Stimulated activated CD8-positive, alpha-beta memory T cell treated with anti-CD3 and anti-CD28 coated beads, Interleukin-2, amount 100 ng/mL, for 1 hour (primary cell): ENCODE measurements around the gene PEX13.
"Not testable (repeated sequence)": the region's sequence is repeated elsewhere in the genome, so short reads cannot be mapped to it uniquely, and the experiment has no call there.

Experiments used
- DNase-seq, 2 donors: peaks; one replicate each; pipeline ENCODE4 v3.0.0-alpha.2; 2020; ENCODE audit warnings: low read depth in 2 of 2

The PEX13 gene

GRCh38 chr2:61009355-61009754 is 8.2 kb upstream of the PEX13 start:
- no peak for DNase-seq

- DNase-seq, result no peak
These were observed 5.8 kb upstream of the PEX13 start for GRCh38 chr2:61011678-61012077.

GRCh38 chr2:61012303-61012702 is 5.2 kb upstream of the PEX13 start:
- not testable (repeated sequence) for DNase-seq

GRCh38 chr2:61013382-61013781 is 4.1 kb upstream of the PEX13 start:
- DNase-seq, result no peak

- DNase-seq, result no peak
These were observed 2.8 kb upstream of the PEX13 start for GRCh38 chr2:61014763-61015162.

GRCh38 chr2:61015976-61016375 is 1.5 kb upstream of the PEX13 start:
- DNase-seq, result no peak

- DNase-seq, result no peak
These were observed 1.0 kb upstream of the PEX13 start for GRCh38 chr2:61016392-61017002.

GRCh38 chr2:61017003-61017555 is 441 bp upstream of the PEX13 start:
- peak; percentile 10 to 39 for DNase-seq

GRCh38 chr2:61018318-61018755 is 817 bp downstream of the PEX13 start:
- no peak for DNase-seq

- no peak for DNase-seq
These were observed 1.3 kb downstream of the PEX13 start for GRCh38 chr2:61018798-61019197.

- no peak for DNase-seq
These were observed 3.7 kb downstream of the PEX13 start for GRCh38 chr2:61021228-61021660.

- no peak for DNase-seq
These were observed 6.2 kb downstream of the PEX13 start for GRCh38 chr2:61023670-61024069.

- no peak for DNase-seq
These were observed 12.0 kb downstream of the PEX13 start for GRCh38 chr2:61029533-61029932.

- DNase-seq, result not testable (repeated sequence)
These were observed 17.1 kb downstream of the PEX13 start for GRCh38 chr2:61034592-61034991.

GRCh38 chr2:61036643-61037042 is 19.1 kb downstream of the PEX13 start:
- DNase-seq, result not testable (repeated sequence)

- no peak for DNase-seq
These were observed 25.3 kb downstream of the PEX13 start for GRCh38 chr2:61042807-61043206.

GRCh38 chr2:61044636-61045035 is 27.1 kb downstream of the PEX13 start:
- no peak for DNase-seq

GRCh38 chr2:61045226-61045625 is 27.7 kb downstream of the PEX13 start:
- no peak for DNase-seq

GRCh38 chr2:61045999-61046398 is 28.5 kb downstream of the PEX13 start:
- no peak for DNase-seq

- DNase-seq, result no peak
These were observed 38.0 kb downstream of the PEX13 start for GRCh38 chr2:61055557-61055956.

GRCh38 chr2:61057562-61057961 is 40.0 kb downstream of the PEX13 start:
- no peak for DNase-seq

- no peak for DNase-seq
These were observed 41.9 kb downstream of the PEX13 start for GRCh38 chr2:61059382-61059781.
